Smooth muscle cell (in vitro differentiated cells): ENCODE results near the gene SLC35A2. TPM values are rescaled to one million over a fixed set of nuclear protein-coding genes. Genes with fewer than 3 reads are reported as not detected.

Experiments
- DNase-seq: peaks from one replicate; lab custom pipeline; 2025; ENCODE audit not compliant: unreplicated experiment; lab: John Stamatoyannopoulos, UW
- H2AFZ ChIP-seq: fragments of 200-600 bp; sonication (generic); 2 replicates; pipeline ENCODE4 v1.6.0; 2016; ENCODE audit warnings: antibody characterized with exemption, low read depth, mild to moderate bottlenecking
- H3F3A ChIP-seq: fragments of 200-600 bp; sonication (generic); 2 replicates; pipeline ENCODE4 v1.6.0; 2017; ENCODE audit warnings: antibody characterized with exemption, low read depth
- H3K27ac ChIP-seq: fragments of 200-600 bp; sonication (generic); 2 replicates; pipeline ENCODE4 v1.5.1; 2016; ENCODE audit warnings: low read depth, mild to moderate bottlenecking
- H3K27me3 ChIP-seq: fragments of 200-600 bp; sonication (generic); 2 replicates; pipeline ENCODE4 v1.6.1; 2016; ENCODE audit warnings: low read depth, mild to moderate bottlenecking
- H3K36me3 ChIP-seq: fragments of 200-600 bp; sonication (generic); 2 replicates; pipeline ENCODE4 v1.5.1; 2016; ENCODE audit warnings: low read depth
- H3K4me1 ChIP-seq: fragments of 200-600 bp; sonication (generic); 2 replicates; pipeline ENCODE4 v1.5.1; 2016; ENCODE audit warnings: low read depth
- H3K4me2 ChIP-seq: fragments of 200-600 bp; sonication (generic); 2 replicates; pipeline ENCODE4 v1.6.0; 2016; ENCODE audit warnings: mild to moderate bottlenecking
- H3K4me3 ChIP-seq: fragments of 200-600 bp; sonication (generic); 2 replicates; pipeline ENCODE4 v1.5.1; 2016; ENCODE audit warnings: mild to moderate bottlenecking
- H3K79me2 ChIP-seq: fragments of 200-600 bp; sonication (generic); 2 replicates; pipeline ENCODE4 v1.6.0; 2016; ENCODE audit warnings: low read depth, mild to moderate bottlenecking
- H3K9ac ChIP-seq: fragments of 200-600 bp; sonication (generic); 2 replicates; pipeline ENCODE4 v1.6.0; 2016; ENCODE audit warnings: low read depth
- H3K9me3 ChIP-seq: fragments of 200-600 bp; sonication (generic); replicated peaks from 2 replicates; pipeline ENCODE4 v1.5.1; 2016; ENCODE audit warnings: low read depth
- H4K20me1 ChIP-seq: fragments of 200-600 bp; sonication (generic); 2 replicates; pipeline ENCODE4 v1.6.0; 2016; ENCODE audit warnings: low read depth
- WGBS: methylation state at CpG from one replicate; pipeline ENCODE4 v1.1.7; 2016; ENCODE audit warnings: low lambda C conversion rate; 5-methylcytosine and 5-hydroxymethylcytosine counted together
- polyA plus RNA-seq: library from polyadenylated mRNA; unstranded; fragments of >200 nt; fragmentation: Nextera tagmentation; extraction: Ambion mirVana; gene quantifications from 2 replicates; pipeline ENCODE4 v1.2.1, GENCODE V29; 2016
- total RNA-seq: library from RNA; depleted of rRNA; stranded (reverse); fragments of >200 nt; gene quantifications from 2 replicates; pipeline ENCODE4 v1.2.3, GENCODE V29; 2014
- TF ChIP-seq, protein P1 (sequence below): fragments of 200-600 bp; sonication (generic); IDR thresholded peaks from 2 replicates; pipeline ENCODE4 v1.5.1; 2017; ENCODE audit warnings: borderline replicate concordance, mild to moderate bottlenecking, antibody characterized with exemption; ENCODE audit not compliant: insufficient read depth, poor library complexity, severe bottlenecking

Gene SLC35A2
- total and polyA plus RNA-seq, 2 experiments from 2014 or later = 72.0 to 98.2 TPM

GRCh38 chrX:48905090-48905790 is 6.2 kb downstream of the SLC35A2 start:
- Histone ChIP-seq H3K79me2 (peaks cover 20% of the 10 kb centered on the region), H4K20me1 (peaks cover 49% of the 10 kb centered on the region), H3F3A (no peaks in the 10 kb centered on the region), H3K4me2 (no peak overlapping the region), H3K27me3 (no peaks in the 10 kb centered on the region), H3K9me3 (no peaks in the 10 kb centered on the region), H3K36me3 (no peaks in the 10 kb centered on the region), H3K4me1 (peaks cover 2% of the 10 kb centered on the region), H2AFZ (no peak overlapping the region), H3K4me3 (no peak overlapping the region), H3K9ac (no peak overlapping the region), H3K27ac (no peak overlapping the region)
- DNase-seq = no peak
- TF ChIP-seq, protein P1, sequence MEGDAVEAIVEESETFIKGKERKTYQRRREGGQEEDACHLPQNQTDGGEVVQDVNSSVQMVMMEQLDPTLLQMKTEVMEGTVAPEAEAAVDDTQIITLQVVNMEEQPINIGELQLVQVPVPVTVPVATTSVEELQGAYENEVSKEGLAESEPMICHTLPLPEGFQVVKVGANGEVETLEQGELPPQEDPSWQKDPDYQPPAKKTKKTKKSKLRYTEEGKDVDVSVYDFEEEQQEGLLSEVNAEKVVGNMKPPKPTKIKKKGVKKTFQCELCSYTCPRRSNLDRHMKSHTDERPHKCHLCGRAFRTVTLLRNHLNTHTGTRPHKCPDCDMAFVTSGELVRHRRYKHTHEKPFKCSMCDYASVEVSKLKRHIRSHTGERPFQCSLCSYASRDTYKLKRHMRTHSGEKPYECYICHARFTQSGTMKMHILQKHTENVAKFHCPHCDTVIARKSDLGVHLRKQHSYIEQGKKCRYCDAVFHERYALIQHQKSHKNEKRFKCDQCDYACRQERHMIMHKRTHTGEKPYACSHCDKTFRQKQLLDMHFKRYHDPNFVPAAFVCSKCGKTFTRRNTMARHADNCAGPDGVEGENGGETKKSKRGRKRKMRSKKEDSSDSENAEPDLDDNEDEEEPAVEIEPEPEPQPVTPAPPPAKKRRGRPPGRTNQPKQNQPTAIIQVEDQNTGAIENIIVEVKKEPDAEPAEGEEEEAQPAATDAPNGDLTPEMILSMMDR = no peak
- 92% methylated on average over 20 of the region's 20 CpGs for WGBS

DNA sequence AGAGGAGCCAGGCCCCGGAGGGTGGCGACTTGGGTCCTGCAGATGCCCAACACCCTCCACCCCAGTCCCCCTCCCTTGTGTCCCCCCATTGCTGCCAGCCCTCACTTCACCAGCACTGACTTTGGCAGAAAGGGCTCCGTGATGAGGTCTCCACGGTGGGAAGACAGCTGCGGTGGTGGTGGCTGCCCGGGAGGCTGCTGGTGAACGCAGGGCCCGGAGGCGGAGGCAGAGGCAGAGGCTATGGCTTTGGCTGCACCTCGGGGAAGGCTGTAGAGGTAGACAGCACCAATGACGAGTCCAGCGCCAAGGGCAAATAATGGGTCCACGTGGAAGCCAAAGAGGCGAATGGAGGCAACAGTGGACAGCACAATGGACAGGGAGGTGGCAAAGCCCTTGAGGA is 6.8 kb downstream of the SLC35A2 start:
- H2AFZ ChIP-seq = no peak overlapping the region
- TF ChIP-seq, protein P1 = no peak
- no peaks in the 10 kb centered on the region for H3K36me3 ChIP-seq
- H3K4me1 ChIP-seq = no peaks in the 10 kb centered on the region
- no peak for DNase-seq
- H3F3A ChIP-seq = no peaks in the 10 kb centered on the region
- H3K4me2 ChIP-seq = no peak overlapping the region
- no peak overlapping the region for H3K27ac ChIP-seq
- H3K79me2 ChIP-seq = peaks cover 14% of the 10 kb centered on the region
- peaks cover 49% of the 10 kb centered on the region for H4K20me1 ChIP-seq
- H3K27me3 ChIP-seq = no peaks in the 10 kb centered on the region
- H3K9ac ChIP-seq = no peak overlapping the region
- H3K4me3 ChIP-seq = no peak overlapping the region
- WGBS = 89% methylated on average over 12 of the region's 14 CpGs
- no peaks in the 10 kb centered on the region for H3K9me3 ChIP-seq

DNA sequence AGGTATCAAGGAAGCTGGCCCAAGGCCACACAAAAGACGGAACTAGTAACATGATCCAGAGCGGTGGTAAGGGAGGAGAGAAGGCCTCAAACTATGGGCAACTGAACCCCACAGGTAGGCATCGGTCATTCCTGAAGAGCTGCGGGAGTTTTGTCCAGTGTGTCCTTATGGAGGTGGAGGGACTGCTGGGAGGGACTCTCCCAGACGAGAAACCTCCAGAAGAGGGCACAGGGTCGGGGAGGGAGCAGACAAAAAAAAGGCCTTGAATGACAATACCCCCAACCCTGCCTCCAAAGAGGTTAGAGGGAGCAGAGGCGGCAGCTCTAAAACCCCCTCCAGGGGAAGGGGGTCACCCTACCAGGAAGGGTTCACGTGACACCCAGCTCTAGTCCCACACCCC is 7.3 kb downstream of the SLC35A2 start:
- H3K27ac ChIP-seq = no peak overlapping the region
- H3K9ac ChIP-seq = no peak overlapping the region
- no peaks in the 10 kb centered on the region for H3K9me3 ChIP-seq
- H3F3A ChIP-seq = no peaks in the 10 kb centered on the region
- no peaks in the 10 kb centered on the region for H3K4me1 ChIP-seq
- TF ChIP-seq, protein P1 = no peak
- no peak overlapping the region for H2AFZ ChIP-seq
- no peak for DNase-seq
- peaks cover 48% of the 10 kb centered on the region for H4K20me1 ChIP-seq
- peaks cover 13% of the 10 kb centered on the region for H3K79me2 ChIP-seq
- WGBS = 88% methylated on average over 8 of the region's 8 CpGs
- H3K4me3 ChIP-seq = no peak overlapping the region
- H3K36me3 ChIP-seq = no peaks in the 10 kb centered on the region
- H3K27me3 ChIP-seq = no peaks in the 10 kb centered on the region
- H3K4me2 ChIP-seq = no peak overlapping the region

DNA sequence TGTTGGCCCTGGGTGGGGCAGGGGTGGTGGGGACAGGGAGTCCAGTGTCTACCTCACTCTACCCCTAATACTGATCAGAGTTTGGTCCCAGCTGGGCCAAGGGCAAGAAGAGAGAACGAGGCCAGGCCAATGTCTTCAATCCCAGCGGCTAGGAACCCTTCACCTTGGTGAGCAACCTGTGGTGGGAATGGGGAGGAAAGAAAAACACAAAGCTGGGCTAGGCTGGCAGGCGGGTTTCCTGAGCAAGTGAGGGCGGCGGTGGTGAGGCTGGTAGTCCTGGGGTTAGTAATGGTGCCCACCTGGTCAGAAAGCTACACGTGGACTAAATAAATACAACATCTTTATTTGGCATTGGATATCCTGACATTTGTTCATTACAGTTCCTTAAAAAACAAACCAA is 8.2 kb downstream of the SLC35A2 start:
- no peak for DNase-seq
- Histone ChIP-seq H3K9ac (no peak overlapping the region), H3K79me2 (peaks cover 7% of the 10 kb centered on the region), H3K4me3 (no peak overlapping the region), H3K27ac (no peak overlapping the region), H3K4me1 (no peaks in the 10 kb centered on the region), H3K4me2 (no peak overlapping the region), H3K27me3 (no peaks in the 10 kb centered on the region), H2AFZ (no peak overlapping the region), H3K36me3 (no peaks in the 10 kb centered on the region), H3F3A (no peaks in the 10 kb centered on the region), H4K20me1 (peaks cover 43% of the 10 kb centered on the region), H3K9me3 (no peaks in the 10 kb centered on the region)
- TF ChIP-seq, protein P1 = no peak
- WGBS = 85% methylated on average over 6 of the region's 6 CpGs
